Stimulated activated CD4-positive, alpha-beta T cell treated with anti-CD3 and anti-CD28 coated beads, Interleukin-15, amount 100 ng/mL, for 48 hours (primary cell): ENCODE results near the gene OR14I1.

ENCODE experiments used
- DNase-seq, 2 donors: peaks; one replicate each; pipeline ENCODE4 v3.0.0-alpha.2; 2020; ENCODE audit warnings: low read depth in 2 of 2

Gene OR14I1

GRCh38 chr1:248702714-248703113, at the start of gene OR14I1:
TSS of gene OR14I1 (minus strand) at chr1:248702766.
- DNase-seq: no peak

GRCh38 chr1:248751635-248752034, 49.1 kb upstream of the OR14I1 start:
- DNase-seq: no peak

- DNase-seq: no peak
Measured at GRCh38 chr1:248751142-248751541, 48.6 kb upstream of the OR14I1 start.

GRCh38 chr1:248750496-248750895, 47.9 kb upstream of the OR14I1 start:
- DNase-seq: no peak

- DNase-seq: no peak
Measured at GRCh38 chr1:248748211-248748610, 45.6 kb upstream of the OR14I1 start.

- no peak for DNase-seq
Measured at GRCh38 chr1:248740876-248741275, 38.3 kb upstream of the OR14I1 start.

- no peak for DNase-seq
Measured at GRCh38 chr1:248739572-248740205, 37.1 kb upstream of the OR14I1 start.

GRCh38 chr1:248737457-248737856, 34.9 kb upstream of the OR14I1 start:
- no peak for DNase-seq

GRCh38 chr1:248736977-248737376, 34.4 kb upstream of the OR14I1 start:
- no peak for DNase-seq

GRCh38 chr1:248733566-248733965, 31.0 kb upstream of the OR14I1 start:
- no peak for DNase-seq

GRCh38 chr1:248730507-248731335, 28.2 kb upstream of the OR14I1 start:
- no peak for DNase-seq

- DNase-seq: no peak
Measured at GRCh38 chr1:248714248-248714647, 11.7 kb upstream of the OR14I1 start.

GRCh38 chr1:248710305-248710900, 7.8 kb upstream of the OR14I1 start:
- DNase-seq: no peak

- DNase-seq: no peak
Measured at GRCh38 chr1:248704606-248705005, 2.0 kb upstream of the OR14I1 start.

- DNase-seq: no peak
Measured at GRCh38 chr1:248703674-248704073, 1.1 kb upstream of the OR14I1 start.

GRCh38 chr1:248699099-248699498, 3.5 kb downstream of the OR14I1 start:
- DNase-seq: no peak

GRCh38 chr1:248697907-248698306, 4.7 kb downstream of the OR14I1 start:
- DNase-seq: no peak

- no peak for DNase-seq
Measured at GRCh38 chr1:248696774-248697173, 5.8 kb downstream of the OR14I1 start.

- no peak for DNase-seq
Measured at GRCh38 chr1:248696261-248696660, 6.3 kb downstream of the OR14I1 start.

- DNase-seq: no peak
Measured at GRCh38 chr1:248695451-248696132, 7.0 kb downstream of the OR14I1 start.

- DNase-seq: no peak
Measured at GRCh38 chr1:248691567-248692155, 10.9 kb downstream of the OR14I1 start.
